Ascending aorta (tissue), 2 donors: Measurements from ENCODE around the gene PKM. TPM values are rescaled to one million over a fixed set of nuclear protein-coding genes. Genes with fewer than 3 reads are reported as not detected.

Experiments used
- DNase-seq, 2 donors: peaks; one replicate each; pipeline ENCODE4 v3.0.0-alpha.2; 2019; ENCODE audit warnings: low spot score in 2 of 2
- H3K27ac ChIP-seq, 2 donors: fragments of 200-600 bp; sonication (generic); one replicate each; pipeline ENCODE4 v1.5.1; 2016 to 2017; ENCODE audit warnings: mild to moderate bottlenecking in 1 of 2
- H3K27me3 ChIP-seq: fragments of 200-600 bp; sonication (generic); one replicate; pipeline ENCODE4 v1.5.1; 2017
- H3K36me3 ChIP-seq, 2 donors: fragments of 200-600 bp; sonication (generic); one replicate each; pipeline ENCODE4 v1.5.1; 2016
- H3K4me1 ChIP-seq, 2 donors: fragments of 200-600 bp; sonication (generic); one replicate each; pipeline ENCODE4 v1.5.1; 2016 to 2017; ENCODE audit warnings: mild to moderate bottlenecking in 1 of 2
- H3K4me3 ChIP-seq, 2 donors: fragments of 200-600 bp; sonication (generic); one replicate each; pipeline ENCODE4 v1.5.1; 2016 to 2017; ENCODE audit warnings: mild to moderate bottlenecking in 1 of 2
- H3K9me3 ChIP-seq, 2 donors: fragments of 200-600 bp; sonication (generic); one replicate each; pipeline ENCODE4 v1.5.1; 2016
- intact Hi-C: fragments of 100-400 bp; cut with DNase I; formaldehyde crosslinking; loops from one replicate; pipeline ENCODE4 v1.15.1; 2023
- total RNA-seq: library from RNA; depleted of rRNA; stranded (reverse); fragments of >200 nt; gene quantifications from one replicate; pipeline ENCODE4 v1.1.0, GENCODE V29; 2016
- TF ChIP-seq, protein P1 (sequence below), 3 experiments: fragments of 200-600 bp in 2 of 3; fragments of 450-650 bp in 1 of 3; sonication (generic) in 2 of 3; IDR thresholded peaks; one replicate each; pipeline ENCODE4 v1.5.1; 2016 to 2019; ENCODE audit warnings: antibody characterized with exemption in 3 of 3, mild to moderate bottlenecking in 1 of 3, moderate library complexity in 1 of 3

PKM gene
- total RNA-seq, 1 donor from 2014 or later, result 313 TPM

DNA sequence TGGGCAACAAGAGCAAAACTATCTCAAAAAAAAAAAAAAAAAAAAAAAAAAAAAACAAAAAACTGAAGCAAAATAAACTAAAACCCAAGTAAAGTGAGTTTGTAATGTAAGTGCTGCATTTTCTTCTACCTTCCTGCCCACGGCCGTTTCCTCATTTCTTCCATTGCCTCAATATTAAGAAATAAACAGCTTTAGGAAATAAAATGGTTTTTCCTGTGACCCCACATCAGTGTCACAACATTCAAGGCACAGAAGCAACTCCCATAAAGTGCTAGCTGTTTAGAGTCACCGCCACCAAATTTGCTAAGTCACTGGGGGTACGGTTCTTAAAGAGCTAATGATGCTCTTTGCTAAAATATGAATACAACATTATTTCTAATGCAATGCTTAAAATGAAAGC is 3.3 kb downstream of the PKM start:
- H3K4me3 ChIP-seq, result peak overlapping the region in 1 of 2 donors; percentile 26

DNA sequence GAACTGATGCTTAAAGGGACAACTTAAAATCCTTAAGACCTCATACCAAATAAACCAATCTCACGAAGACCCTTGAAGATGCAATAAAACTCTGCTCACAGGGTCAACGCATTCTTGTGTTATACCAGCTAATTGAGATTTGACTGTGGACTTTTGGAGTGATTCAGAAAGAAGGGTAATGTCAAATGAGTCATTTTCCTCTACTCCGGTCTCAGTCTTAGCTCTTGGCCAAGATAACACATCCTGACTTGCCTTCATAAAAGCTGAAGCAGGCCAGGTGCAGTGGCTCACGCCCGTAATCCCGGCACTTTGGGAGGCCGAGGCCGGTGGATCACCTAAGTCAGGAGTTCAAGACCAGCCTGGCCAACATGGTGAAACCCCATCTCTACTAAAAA is 3.8 kb downstream of the PKM start:
- H3K27ac ChIP-seq, result peak overlapping the region; percentile 99 to 100
- H3K27me3 ChIP-seq, result no peaks in the 10 kb centered on the region
- TF ChIP-seq, protein P1, sequence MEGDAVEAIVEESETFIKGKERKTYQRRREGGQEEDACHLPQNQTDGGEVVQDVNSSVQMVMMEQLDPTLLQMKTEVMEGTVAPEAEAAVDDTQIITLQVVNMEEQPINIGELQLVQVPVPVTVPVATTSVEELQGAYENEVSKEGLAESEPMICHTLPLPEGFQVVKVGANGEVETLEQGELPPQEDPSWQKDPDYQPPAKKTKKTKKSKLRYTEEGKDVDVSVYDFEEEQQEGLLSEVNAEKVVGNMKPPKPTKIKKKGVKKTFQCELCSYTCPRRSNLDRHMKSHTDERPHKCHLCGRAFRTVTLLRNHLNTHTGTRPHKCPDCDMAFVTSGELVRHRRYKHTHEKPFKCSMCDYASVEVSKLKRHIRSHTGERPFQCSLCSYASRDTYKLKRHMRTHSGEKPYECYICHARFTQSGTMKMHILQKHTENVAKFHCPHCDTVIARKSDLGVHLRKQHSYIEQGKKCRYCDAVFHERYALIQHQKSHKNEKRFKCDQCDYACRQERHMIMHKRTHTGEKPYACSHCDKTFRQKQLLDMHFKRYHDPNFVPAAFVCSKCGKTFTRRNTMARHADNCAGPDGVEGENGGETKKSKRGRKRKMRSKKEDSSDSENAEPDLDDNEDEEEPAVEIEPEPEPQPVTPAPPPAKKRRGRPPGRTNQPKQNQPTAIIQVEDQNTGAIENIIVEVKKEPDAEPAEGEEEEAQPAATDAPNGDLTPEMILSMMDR (IDR thresholded peaks at IDR 0.05), result no peak
- DNase-seq, result no peak
- H3K36me3 ChIP-seq, result no peaks in the 10 kb centered on the region
- intact Hi-C loops, result no loop called here
- no peaks in the 10 kb centered on the region for H3K9me3 ChIP-seq
- H3K4me3 ChIP-seq, result no peak overlapping the region
- H3K4me1 ChIP-seq, result peaks cover 12 to 44% of the 10 kb centered on the region in 2 donors

More for the DNA sequence above, 3.3 kb downstream of the PKM start:
- H3K27ac ChIP-seq, result peak overlapping the region; percentile 99 to 100
- no peaks in the 10 kb centered on the region for H3K36me3 ChIP-seq
- H3K9me3 ChIP-seq, result no peaks in the 10 kb centered on the region
- intact Hi-C loops, result no loop called here
- DNase-seq, result no peak
- TF ChIP-seq, protein P1 (IDR thresholded peaks at IDR 0.05), result no peak
- H3K27me3 ChIP-seq, result no peaks in the 10 kb centered on the region
- peaks cover 10 to 44% of the 10 kb centered on the region in 2 donors for H3K4me1 ChIP-seq

DNA sequence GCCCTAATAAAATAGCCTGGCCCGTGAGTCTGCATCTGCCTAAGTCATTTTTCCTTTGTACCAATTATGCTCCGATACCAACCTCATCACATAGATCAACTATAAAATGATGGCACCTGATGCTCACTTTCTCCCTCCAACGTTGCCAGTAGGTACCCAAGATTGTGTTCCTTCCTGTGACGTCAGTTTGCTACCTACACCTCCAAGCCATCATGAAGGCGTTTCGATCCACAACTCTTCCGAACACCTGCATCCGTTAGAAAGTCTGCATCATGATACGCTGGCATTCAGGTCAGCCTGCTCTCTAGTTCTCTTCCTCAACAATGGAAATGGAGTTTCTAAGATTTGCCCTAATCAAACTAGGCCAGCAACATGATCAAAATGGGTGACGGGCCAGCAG is 7.7 kb downstream of the PKM start:
- H3K27ac ChIP-seq, result no peak overlapping the region
- H3K9me3 ChIP-seq, result no peaks in the 10 kb centered on the region
- DNase-seq, result no peak
- peaks cover 8 to 21% of the 10 kb centered on the region in 2 donors for H3K36me3 ChIP-seq
- no peak overlapping the region for H3K4me3 ChIP-seq
- intact Hi-C loops, result loop anchor here (2.0 kb wide), 1 partner anchor 14 kb away; no protein-coding TSS in a partner anchor
- no peaks in the 10 kb centered on the region for H3K27me3 ChIP-seq
- TF ChIP-seq, protein P1 (IDR thresholded peaks at IDR 0.05), result no peak
- peaks cover 7 to 36% of the 10 kb centered on the region in 2 donors for H3K4me1 ChIP-seq

DNA sequence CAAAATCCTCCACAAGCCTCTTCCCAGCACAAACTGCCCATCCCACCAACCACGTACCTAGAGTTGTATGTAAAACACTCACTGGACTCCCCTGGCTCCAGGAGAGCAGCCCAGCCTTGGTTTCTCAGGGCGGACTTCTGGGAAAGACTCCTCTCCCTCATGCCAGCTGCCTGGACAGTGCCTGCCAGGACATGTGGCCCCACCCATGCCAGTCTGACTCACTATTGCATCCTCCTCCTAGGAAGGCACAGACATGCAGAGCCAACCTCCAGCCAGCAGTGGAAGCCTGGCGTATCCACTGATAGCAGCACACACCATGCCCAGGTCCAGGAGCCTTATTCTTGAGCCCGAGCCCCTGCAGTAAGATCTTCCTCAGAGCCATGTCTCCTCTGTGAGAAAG is 8.6 kb downstream of the PKM start:
- Histone ChIP-seq H3K4me1 (peaks cover 7 to 27% of the 10 kb centered on the region in 2 donors), H3K9me3 (no peaks in the 10 kb centered on the region), H3K27ac (peak overlapping the region; percentile 25 to 44), H3K36me3 (peaks cover 16 to 30% of the 10 kb centered on the region in 2 donors), H3K27me3 (no peaks in the 10 kb centered on the region), H3K4me3 (no peak overlapping the region)
- TF ChIP-seq, protein P1 (IDR thresholded peaks at IDR 0.05), result no peak
- peak in 1 of 2 donors; percentile 79 for DNase-seq
- intact Hi-C loops, result loop anchor here (2.0 kb wide), 1 partner anchor 14 kb away; no protein-coding TSS in a partner anchor

DNA sequence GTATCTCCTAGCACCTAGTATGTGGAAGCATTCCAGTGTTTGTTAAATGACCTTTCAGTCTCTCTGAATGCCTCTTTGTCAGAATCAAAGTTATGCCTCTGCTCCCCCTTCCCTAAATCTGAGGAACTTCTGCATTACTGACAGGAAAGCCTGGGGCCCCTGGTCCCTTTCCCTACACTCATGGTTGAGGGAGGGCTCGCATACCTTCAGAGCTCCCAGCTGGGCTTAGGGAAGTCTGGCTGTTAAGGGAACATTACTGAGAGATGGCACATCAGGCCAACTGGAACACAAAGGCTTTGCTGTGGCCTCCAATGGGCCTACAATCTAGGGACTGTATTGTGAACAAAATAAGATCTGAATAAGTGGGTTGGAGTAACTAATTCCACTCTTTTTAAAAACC is 10.3 kb downstream of the PKM start:
- no peak overlapping the region for H3K4me3 ChIP-seq
- intact Hi-C loops, result no loop called here
- TF ChIP-seq, protein P1 (IDR thresholded peaks at IDR 0.05), result no peak
- H3K9me3 ChIP-seq, result no peaks in the 10 kb centered on the region
- no peak overlapping the region for H3K27ac ChIP-seq
- H3K27me3 ChIP-seq, result no peaks in the 10 kb centered on the region
- H3K4me1 ChIP-seq, result peaks cover 4 to 10% of the 10 kb centered on the region in 2 donors
- peaks cover 33 to 47% of the 10 kb centered on the region in 2 donors for H3K36me3 ChIP-seq
- no peak for DNase-seq

DNA sequence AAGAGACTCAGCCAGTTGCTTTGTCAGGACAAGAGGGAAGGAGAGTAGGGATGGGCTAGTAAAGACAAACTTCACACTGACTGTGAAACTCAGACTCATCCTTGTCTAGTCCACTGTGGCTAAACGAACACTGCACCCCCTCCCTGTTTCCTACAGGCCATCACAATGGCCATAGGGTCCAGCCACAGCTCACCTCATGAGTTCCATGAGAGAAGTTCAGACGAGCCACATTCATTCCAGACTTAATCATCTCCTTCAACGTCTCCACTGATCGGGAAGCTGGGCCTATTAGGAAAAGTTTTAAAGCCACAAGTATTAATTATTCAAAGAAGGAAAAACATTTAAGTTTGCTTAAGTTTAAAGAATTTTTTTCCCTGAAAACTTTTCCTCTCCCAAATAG is 13.8 kb downstream of the PKM start:
- Histone ChIP-seq H3K9me3 (no peaks in the 10 kb centered on the region), H3K4me1 (peaks cover 0 to 2% of the 10 kb centered on the region in 2 donors), H3K4me3 (no peak overlapping the region), H3K27me3 (no peaks in the 10 kb centered on the region), H3K27ac (no peak overlapping the region), H3K36me3 (peaks cover 66 to 82% of the 10 kb centered on the region in 2 donors)
- TF ChIP-seq, protein P1 (IDR thresholded peaks at IDR 0.05), result no peak
- intact Hi-C loops, result no loop called here
- no peak for DNase-seq
